HG03025 (cell line): Measurements from ENCODE around the gene FARS2.

Source experiments
- ATAC-seq: cut with Tn5 transposase; IDR thresholded peaks from one replicate; pipeline ENCODE4 v1.9.1; 2021; ENCODE audit warnings: mild to moderate bottlenecking, moderate library complexity; ENCODE audit not compliant: unreplicated experiment, low FRiP score

FARS2 gene

DNA sequence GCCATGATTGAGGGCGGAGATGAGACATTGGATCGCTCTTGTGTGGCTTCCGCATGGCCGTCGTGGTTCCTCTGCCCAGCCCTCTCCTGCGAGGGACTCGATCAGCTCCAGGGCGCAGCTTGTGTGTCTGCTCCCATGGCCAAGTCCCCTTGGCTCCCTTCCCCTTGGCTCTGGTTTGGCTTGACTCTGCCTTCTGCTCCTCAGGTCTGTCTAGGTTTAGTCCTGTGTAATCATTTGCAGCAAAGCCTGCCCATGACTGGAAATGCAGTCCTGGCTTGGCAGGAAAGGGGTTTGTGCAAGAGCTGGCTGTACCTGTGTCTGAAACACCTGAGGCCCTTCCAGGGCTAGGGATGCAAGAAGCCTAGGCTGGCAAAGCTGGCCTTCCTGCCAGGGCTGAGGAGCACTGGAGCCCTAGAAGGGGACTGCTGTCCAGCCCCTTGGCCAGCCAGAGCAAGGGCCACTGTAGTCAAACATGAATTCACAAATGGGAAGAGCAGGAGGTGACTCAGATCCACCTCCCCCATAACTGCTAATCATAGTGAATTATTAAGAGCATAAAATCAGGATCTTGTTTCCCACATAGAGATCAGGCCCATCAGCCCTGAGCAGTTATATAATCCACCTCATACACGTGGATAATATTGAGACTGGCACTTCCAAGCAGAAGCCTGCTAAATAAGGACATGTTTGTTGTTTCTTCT is 196.8 kb downstream of the FARS2 start:
- no peak for ATAC-seq

DNA sequence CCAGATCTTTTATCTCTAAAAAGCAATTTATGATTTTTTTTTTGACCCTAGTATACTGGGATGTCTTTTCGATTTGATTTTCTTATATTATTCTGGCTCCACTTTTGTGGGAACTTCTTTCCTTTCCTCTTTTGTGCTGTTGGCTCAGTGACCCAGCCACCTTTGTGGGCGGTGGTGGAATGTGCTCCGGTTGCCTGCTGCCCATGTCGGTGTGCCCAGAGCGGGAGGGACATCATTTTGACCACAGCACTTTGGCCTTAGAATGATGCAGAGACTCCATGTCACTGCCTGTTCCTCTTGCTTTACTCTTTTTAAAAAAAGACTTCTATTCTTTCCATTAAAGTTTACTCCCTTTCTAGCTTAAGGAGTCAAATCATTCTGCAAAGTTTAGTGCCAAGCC is 198.0 kb downstream of the FARS2 start:
- no peak for ATAC-seq

DNA sequence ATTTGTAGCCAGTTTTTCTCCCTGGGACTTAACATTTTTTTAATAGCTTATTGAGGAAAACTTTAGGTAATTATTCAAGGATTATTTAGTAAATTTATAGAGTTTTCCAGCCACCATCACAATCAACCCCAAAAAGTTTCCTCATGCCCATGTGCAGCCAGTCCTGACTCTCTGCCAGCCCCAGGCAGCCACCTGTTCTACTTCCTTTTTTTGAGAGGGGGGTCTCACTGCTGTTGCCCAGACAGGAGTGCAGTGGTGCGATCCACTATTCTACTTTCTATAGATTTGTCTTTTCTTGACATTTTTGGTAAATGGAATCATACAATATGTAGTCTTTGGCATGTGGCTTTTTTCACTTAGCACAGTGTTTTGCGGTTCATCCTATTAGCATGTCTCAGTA is 200.1 kb downstream of the FARS2 start:
- no peak for ATAC-seq

DNA sequence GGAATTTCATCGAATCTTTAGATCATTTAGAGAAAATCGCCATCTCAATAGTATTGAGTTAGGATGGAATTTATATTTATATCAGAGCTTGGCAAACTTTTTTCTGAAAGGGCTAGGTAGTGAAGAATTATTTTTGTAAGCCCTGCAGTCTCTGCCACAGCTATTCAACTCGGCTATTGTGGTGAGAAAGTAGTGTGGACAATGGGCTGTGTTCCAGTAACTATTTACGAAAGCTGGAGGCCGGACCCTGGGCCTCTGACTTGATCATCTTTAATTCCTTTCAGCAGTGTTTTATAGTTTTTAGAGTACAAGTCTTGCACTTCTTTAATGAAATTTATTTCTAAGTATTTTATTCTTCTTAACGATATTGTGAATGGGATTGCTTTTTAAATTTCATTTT is 201.5 kb downstream of the FARS2 start:
- ATAC-seq: no peak

DNA sequence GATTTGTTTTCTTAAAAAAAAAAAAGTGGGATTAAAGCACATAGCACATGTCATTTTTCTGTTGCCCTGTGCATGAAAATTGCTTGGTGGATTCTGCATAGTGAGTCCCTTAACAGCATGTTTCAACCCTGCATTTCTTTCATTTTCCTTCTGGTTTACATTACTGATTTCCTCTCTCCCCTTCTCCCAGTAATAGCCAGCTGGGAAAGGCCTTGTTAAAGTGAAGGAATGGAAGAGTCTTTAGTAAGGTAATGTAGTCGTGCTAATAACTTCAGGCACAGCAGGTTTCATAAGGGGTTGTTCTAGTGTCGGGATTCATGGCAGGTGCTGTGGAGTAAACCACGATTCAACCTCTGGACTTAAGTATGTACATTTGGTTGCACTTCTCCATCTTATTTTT is 202.4 kb downstream of the FARS2 start:
- no peak for ATAC-seq

DNA sequence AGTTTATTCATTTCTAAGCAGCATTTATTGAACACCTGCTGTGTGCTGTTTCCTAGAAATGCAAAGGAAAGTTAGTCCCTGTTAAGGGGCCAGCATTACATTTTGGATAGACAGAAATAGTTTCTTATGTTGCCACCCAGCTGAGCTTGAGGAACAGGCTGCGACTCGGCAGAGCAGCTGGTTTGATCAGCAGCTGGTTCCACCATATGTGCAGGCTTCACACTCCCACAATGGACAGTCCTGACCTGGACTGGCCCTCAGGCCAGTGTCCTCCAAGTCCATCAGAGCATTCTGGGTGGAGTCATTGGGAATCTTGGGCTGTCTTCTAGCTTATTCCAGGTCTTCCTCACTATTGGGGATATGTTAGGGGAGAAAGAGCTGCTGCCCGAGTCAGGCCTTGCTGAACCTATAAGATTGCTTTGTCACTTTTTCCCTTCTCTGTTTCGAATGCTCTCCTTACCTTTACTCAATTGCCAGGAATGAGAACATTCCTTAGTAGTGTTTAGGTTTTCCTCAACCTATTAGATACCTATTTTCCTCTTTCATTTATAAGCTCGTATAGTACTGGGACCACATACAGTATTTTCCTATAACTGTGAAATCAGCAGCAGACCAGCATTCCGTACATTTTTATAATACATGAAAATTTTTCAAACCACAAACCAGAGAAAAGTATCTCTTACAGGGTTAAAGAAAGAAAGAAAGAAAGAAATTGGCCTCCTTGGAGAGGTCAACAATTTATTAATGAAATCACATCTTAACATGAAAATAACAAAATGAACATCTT is 203.0 kb downstream of the FARS2 start:
- no peak for ATAC-seq

DNA sequence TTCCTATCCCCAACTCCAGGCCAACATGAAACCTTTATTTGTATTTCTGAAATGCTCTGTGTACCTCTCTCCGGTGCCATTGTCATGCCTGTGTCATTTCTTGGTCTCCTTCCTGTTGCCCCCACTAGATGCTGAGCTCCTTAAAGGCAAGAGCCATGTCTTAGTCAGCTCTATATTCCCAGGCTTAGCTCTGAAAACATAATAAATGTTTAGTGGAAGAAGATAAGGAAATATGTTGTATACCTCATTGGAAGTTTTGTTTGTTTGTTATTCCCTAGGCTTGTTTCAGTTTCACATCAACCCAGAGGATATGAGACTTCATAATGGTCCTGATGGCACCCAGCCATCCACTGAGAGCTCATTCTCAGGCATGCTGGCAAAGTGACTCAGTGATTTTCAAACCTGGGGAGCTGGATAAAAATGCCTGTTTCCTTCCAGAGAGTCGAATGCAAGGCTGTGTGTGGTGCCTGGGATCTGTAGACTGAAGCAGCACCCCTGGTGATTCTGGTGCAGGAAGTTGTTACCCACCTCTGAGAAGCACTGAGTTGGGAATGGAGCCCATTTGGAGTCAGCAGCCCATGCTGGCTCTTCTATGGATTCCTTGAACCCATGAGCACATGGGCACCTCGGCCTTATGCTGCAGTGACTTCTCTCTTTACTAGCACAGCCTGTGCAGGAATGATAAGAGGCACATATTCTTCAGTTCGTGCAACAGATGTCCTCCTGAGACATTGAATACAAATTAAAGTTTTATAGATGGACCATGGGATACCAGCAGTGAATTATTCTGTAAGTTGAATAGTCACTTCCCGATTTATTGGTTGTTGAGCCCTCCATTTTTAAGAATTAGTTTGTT is 205.2 kb downstream of the FARS2 start:
- no peak for ATAC-seq

DNA sequence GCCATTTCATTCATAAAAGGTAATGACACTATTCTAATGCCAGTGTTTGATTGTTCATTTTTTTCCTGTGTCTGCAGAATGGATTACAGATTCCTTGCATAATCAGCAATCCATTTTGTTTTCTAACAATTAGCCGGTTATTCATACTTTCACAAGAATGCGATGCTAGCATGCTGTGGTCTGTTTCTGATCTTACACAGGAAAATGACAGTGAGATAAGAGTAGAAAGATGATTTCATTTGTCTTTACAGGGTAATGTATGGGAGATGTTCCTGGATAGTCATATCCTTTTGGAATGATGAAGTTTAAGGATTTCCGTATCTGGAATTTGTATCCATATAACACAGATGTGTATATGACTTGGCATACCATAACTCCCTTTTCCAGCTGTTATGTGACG is 207.3 kb downstream of the FARS2 start:
- no peak for ATAC-seq

DNA sequence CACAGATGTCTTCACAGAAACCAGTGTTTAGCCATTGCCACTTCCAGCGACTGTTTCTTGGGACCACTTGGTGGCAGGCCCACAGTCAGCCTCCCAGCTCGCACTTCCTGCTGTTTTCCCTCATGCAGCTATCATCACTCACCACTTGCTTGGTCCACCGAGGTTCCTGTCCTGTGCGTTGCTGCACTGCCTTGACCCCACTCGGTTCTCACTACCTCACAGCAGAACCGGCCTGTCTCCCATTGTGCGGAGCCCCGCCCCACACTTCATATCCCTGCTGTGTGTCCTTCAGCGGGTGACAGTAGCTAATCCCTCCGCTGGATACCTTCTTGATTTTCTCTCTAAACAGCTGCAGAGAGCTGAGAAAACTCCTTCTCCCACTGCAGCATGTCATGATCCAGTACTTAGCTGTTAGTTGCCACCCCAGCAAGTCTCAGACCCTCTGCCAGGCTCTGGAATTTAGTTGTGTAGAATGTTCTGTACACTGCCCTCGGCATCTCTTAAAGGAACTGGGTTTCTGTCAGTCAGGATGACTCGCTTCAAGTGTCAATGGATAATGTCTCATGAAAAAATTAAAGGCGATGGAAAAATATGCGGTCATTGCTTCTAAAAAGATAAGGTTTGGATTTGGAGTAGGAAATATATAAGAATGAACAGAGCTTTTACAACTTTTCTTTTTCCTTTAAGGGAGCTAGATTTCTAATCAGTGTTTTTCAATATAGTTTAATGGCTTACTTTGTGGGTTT is 208.0 kb downstream of the FARS2 start:
- no peak for ATAC-seq

DNA sequence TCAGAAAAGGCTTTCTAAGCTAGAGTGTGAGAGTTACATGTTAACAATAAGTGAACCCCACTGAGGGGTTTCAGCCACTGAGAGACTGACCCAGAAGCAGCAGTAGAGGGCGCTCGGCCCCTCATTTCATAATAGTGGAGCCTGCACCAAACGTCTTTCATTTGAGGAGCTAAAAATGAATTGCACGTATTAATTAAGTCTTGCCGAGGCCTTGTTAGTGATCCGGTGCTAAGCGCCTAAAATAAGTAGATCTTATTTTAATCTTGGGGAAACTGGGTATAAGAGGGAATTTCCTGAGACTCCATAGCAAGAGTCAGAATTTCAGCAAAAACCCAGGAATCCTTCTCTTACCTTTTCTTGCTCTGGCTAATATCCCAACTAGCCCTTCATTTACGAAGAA is 209.7 kb downstream of the FARS2 start:
- no peak for ATAC-seq

DNA sequence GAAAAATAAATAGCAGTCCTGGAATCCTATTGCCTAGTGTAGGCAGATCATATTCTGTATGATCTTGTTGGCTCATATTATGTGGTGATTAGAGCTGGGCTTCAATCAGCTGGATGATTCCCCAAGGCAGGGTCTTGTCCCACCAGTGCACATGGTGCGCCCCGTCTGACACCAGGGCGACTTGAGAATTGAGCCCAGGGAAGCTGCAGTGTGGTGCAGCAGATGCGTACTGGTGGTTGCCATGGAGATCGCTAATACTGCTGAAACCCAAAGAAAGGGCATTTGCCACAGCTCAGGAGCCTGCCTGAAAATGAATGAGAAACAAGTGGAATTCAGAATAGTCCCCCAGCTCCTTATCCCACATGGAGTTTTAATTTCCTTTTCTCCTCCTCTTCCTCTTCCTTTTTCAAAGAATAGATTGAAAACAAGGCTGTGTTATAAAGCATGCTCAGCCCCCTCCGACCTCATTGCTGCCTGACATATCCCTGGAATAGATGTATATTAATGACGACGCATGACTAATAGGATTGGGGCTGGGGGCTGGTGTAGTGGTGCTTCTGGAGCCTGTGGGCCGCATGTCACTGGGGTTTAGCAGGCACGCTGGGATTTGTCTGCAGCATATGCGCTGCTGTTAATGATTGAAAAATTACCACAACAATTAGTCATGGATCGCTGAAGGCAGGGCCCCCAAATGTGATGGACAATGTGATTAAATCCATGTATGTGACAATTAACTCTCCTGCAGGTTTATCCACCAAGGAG is 210.5 kb downstream of the FARS2 start:
- no peak for ATAC-seq

DNA sequence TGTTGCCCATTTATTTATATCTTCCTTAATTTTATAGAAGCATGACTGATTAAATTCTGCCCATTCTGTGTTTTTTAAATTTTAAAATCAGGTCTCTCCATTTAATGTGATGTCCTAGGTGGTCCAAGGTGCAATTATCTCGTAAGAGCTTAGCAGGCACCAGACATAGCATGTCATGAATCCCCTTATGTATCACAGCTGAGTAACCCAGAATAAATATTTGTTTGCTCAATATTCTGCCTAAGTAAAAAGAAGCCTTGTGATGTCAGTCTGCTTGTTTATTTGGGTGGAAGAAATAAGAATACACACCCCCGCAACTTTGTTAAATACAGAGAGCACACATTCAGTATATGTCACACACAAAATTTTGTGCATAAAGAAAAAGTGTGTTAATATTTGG is 211.3 kb downstream of the FARS2 start:
- no peak for ATAC-seq

DNA sequence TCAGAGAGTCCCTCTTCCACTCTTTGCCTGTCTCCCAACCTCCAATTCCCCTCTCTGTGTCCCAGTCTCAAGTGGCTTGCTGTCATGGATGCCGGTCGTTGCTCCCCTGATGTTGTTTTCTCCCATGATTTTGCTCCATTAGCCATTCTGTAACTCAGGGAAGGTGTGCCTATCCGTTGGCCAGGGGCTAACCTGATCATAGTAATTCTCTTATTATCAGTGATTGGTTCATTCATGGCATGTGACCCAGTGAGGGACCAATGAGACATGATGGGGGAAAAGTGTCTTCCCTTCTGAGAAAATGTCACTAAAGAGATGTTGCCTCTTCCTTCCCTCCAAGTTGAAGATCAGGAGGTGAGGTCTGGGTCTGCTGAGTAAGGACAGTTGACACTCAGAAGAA is 214.5 kb downstream of the FARS2 start:
- no peak for ATAC-seq

DNA sequence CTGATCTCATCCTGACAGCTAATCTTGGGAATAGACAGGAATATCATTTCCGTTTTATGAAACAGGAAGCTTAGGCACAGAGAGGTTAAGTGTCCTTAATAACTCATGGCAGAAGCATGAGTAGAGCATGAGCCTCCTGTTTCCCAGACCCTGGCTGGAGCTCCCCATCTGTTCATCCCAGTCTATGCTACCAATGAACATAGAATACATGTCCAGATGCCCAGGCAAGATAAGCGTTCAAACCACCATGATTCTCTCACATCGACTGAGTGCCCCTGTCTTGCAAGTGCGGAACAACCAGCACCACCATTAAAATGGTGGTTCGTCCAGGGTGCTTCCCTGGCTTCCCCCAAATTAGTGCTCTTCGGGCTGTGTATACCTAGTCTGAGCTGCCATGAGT is 217.1 kb downstream of the FARS2 start:
- no peak for ATAC-seq

DNA sequence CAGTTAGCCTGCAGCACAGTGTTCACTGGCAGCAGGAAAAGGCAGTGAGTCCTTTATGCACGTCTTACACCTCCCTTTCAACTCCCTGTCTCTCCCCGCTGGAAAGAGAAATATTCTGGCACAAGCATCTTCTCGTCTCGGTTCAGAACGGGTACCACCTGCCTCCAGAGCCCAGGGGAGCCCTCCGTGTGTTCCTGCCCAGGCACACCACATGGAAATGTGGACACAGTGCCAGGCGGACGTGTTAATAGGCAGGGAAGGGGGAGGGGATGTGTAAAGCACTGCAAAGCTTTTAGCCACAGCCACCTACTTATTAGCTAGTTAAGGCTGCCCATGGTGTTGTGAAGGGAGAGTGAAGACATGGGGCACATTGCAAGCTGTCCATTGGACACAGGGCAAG is 219.7 kb downstream of the FARS2 start:
- ATAC-seq: no peak

DNA sequence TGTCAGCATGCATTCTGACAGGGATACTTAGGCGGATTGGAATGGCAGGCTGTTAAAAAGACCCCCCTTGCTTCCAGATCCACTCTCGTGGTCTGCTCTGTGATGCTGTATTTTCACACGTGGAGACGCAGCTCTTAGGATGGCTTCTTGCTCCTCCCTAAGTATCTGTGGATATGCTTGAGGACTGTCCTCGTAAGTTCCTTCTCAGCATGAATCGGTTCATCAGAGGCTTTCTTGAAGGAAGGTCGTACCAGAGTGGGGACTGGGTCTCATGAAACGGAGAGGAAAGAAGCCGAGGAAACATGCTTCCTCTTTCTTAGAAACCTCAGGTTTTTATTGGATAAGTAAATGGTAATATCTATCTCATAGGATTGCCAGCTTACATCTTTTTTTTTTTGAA is 220.4 kb downstream of the FARS2 start:
- ATAC-seq: no peak

DNA sequence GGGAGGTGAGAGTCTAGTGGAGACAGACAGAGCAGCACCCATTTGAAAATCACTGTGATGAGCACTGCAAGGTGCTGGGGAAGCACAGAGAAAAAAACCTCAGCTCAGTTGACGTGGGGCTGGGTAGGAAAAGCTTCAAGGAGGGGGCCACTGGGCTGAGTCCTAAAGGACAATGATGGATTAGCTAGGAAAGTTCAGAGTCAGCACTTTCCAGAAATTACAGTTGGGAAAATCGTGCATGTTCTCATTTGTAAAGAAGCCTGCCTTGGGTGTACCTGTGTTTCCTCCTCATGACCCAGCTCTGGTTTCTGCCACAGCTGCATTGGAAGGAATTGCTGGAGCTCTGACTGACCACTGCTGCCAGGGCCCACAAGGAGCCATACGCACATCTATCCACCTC is 221.3 kb downstream of the FARS2 start:
- no peak for ATAC-seq

DNA sequence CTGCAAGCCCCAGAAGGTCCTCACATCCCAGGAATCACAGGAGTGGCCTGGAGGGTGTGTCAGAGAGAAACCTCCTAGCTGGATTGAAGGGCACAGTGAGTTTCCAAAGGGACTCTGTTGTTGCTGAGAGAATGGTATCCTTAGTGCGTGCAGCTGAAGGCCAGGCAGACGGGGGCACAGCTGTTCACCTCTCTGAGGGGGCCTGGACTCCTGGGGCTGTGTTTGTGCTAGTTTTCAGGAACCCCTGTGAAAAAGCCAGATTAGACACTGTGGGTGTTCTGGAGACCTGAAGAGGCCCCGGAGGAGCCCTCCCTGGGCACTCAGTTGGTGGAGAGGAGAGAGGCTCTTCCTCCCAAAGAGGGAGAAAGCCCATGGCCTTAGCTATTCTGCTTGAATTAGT is 223.4 kb downstream of the FARS2 start:
- ATAC-seq: no peak

DNA sequence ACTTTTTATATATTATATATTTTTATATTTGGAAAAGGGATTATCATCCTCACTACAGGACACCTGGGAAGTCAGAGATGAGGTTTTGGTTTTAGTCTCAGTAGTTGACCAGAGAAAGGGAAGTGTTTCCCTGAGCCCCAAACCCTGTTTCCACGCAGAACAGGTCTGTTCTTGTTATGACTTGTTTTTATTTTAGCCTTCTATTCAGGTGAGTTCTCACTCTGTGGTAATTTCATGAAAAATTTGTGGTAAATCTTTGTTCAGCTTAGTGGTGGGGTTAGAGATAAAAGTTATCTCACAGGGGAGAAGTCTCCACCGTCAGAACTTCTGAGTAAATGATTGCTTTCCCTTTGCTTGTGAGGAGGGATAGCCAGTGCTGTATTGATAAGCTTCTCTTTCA is 224.9 kb downstream of the FARS2 start:
- ATAC-seq: peak; percentile 57

DNA sequence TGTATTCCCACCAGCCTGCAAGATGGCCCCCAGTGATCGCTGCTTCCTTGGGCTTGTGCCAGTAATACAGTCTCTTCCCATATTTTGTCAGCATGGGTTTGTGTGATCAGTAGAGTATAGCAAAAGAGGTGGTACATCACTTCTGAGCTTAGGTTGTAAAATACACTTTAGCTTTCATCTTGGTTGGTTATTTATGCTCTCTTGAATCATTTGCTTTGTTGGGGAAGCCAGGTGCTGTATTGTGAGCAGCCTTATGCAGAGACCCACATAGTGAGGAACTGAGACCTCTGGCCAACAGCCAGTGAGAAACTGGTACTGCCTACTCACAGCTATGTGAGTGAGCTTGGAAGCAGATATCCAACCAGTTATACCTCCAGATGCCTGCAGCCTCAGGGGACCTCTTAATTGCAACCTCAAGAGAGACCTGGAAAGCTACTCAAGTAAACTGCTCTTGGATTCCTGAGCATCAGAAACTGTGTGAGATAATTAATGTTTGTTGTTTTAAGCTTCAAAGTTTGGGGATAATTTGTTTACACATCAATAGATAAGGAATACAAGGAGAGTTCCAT is 229.3 kb downstream of the FARS2 start:
- no peak for ATAC-seq
